Suppressor macrophage treated with lipopolysaccharide for 4 hours (primary cell): ENCODE measurements around the gene ZNF524.
A peak's percentile ranks its signal among the peaks of the same experiment; 100 is the strongest.
"Not testable (repeated sequence)": the region's sequence is repeated elsewhere in the genome, so short reads cannot be mapped to it uniquely, and the experiment has no call there.

Experiments
- DNase-seq: peaks from one replicate; pipeline ENCODE4 v3.0.0-alpha.2; 2020

Gene ZNF524

GRCh38 chr19:55599842-55600661, at the start of gene ZNF524:
Gene ZNF524, plus strand, starts transcription at chr19:55600288. Its CDS starts 1,825 bp downstream, at chr19:55602113.
- peak; percentile 87 for DNase-seq

GRCh38 chr19:55550321-55550650, 49.8 kb upstream of the ZNF524 start:
- no peak for DNase-seq

DNA sequence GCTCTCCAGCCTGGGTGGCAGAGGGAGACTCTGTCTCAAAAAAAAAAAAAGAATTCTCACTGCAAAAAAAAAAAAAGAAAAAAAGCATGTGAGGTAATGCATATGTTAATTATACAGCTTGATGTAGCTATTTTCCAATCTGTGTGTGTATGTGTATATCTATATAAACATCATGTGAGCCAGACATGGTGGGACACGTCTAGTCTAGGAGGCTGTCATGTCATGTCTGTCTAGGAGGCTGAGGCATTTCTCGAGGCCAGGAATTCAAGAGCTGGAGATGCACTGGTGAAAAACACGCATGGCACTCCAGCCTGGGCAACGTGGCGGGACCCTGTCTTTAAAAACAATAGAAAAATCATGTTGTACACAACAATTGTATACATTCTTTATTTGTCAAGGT, 47.9 kb upstream of the ZNF524 start:
- no peak for DNase-seq

- DNase-seq: no peak
Observed at GRCh38 chr19:55552620-55553019, 47.5 kb upstream of the ZNF524 start.

DNA sequence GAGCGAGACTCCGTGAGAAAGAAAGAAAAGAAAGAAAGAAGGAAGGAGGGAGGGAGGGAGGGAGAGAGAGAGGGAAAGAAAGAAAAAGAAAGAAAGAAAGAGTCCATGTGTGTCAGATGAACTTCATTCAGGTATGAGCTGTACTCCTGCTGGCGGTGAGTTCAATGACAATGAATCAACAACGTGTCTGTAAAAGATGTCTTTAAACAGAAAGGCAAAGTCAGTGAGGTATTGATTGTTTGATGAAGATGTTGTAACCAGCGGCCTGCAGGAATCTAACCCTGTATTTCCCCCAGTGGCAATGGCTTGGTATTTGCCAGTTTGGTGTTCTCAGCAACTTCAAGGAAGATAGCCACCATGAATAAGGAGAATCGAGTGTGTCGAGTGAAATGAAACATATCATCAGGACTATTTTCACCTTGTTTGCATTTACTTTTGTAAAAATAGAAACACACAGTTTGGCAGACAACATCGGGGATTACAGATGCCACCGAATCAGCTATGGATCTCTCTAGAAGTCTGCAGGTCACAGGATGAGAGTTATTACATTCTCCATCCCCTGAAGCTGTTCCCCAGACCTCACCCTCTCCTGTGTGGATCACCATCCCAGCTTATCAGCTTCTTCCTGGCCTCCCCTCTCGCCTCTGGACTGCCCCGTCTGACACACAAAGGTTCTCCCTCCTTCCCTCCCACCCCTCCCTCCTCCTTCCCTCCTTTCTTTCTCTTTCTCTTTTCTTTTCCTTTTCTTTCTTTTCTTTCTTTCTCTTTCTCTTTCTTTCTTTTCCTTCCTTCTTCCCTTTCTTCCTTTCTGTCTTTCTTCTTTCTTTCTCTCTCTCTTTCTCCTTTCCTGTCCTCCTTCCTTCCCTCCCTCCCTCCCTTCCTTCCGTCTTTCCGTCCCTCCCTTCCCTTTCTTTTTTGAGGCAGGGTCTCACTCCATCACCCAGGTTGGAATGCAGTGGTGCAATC, 46.6 kb upstream of the ZNF524 start:
- no peak for DNase-seq

- no peak for DNase-seq
Observed at GRCh38 chr19:55554302-55554701, 45.8 kb upstream of the ZNF524 start.

DNA sequence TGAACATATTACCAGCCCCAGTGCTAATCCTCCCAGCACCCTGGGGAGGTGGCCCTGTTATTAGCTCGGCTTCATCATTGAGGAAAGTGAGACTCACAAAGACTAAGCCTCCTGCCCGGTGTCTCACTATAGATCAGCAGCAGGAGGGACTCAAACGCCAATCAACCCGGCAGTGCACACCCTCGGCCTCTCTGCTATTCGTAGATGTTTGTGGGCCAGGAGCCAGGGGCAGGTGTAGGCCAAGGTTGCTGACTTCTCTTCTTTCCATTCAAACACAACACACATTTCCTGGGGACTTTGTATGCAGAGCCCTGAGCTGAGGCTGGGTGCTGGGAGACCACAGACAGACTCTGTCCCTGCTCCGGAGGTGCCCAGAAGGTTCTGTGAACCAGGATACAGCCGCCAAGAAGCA, 45.3 kb upstream of the ZNF524 start:
- no peak for DNase-seq

DNA sequence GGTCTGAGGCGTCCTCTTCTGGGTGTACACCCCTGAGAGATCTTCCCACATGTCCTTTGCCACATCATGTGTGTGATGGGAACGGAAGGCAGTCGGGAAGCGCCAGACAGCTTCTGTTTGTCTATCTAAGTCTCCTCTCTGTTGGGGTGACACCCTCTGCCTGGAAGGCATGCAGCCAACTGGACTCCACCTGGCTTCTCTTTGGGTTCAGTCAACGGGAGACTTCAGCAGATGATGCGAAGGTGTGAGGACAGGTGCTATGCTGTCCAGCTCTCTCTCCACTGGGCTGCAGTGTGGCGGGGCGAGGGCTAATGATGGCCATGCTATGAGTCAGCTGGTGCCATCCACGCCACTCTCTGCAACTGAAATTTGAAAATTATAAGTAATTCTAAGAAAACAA, 40.4 kb upstream of the ZNF524 start:
- no peak for DNase-seq

GRCh38 chr19:55563261-55563690, 36.8 kb upstream of the ZNF524 start:
- DNase-seq: no peak

DNA sequence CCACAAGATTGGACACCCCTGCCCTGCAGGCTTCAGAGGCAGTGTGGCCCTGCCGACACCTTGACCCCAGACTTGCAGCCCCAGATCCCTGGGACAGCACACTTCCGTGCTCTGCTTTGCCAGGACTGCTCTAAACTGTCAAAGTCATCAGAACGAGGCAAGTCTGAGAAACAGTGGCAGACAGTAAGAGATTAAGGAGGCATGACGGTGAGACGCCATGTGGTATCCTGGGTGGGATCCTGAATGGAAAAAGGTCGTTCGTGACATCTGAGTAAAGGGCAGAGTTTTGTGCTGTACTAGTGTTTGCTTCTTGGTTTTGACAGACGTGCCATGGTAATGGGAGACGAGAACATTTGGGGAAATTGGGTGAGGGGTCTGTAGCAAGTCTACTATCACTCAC, 33.3 kb upstream of the ZNF524 start:
- DNase-seq: no peak

- DNase-seq: no peak
Observed at GRCh38 chr19:55567708-55568328, 32.3 kb upstream of the ZNF524 start.

DNA sequence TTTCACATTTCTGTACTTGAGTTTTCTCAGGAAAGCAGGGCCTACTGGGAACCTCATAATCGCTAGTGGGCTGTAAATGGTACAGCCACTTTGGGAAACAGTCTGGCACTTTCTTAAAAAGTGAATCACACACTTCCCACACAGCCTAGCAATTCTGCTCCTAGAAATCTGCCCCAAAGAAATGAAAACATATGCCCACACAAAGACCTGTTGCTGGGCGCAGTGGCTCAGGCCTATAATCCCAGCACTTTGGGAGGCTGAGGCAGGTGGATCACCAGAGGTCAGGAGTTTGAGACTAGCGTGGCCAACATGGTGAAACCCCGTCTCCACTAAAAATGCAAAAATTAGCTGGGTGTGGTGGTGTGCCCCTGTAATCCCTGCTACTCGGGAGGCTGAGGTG, 30.6 kb upstream of the ZNF524 start:
- not testable (repeated sequence) for DNase-seq

DNA sequence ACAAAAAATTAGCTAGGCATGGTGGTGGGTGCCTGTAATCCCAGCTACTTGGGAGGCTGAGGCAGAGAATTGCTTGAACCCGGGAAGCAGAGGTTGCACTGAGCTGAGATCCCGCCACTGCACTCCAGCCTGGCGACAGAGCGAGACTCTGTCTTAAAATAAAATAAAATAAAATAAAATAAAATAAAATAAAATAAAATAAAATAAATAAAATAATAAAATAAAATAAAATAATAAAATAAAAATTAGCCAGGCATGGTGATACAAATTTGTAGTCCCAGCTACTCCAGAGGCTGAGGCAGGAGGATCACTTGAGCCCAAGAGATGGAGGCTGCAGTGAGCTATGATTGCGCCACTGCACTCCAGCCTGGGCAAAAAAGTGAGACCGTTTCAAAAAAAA, 26.2 kb upstream of the ZNF524 start:
- DNase-seq: not testable (repeated sequence)

- DNase-seq: no peak
Observed at GRCh38 chr19:55576746-55577145, 23.3 kb upstream of the ZNF524 start.

DNA sequence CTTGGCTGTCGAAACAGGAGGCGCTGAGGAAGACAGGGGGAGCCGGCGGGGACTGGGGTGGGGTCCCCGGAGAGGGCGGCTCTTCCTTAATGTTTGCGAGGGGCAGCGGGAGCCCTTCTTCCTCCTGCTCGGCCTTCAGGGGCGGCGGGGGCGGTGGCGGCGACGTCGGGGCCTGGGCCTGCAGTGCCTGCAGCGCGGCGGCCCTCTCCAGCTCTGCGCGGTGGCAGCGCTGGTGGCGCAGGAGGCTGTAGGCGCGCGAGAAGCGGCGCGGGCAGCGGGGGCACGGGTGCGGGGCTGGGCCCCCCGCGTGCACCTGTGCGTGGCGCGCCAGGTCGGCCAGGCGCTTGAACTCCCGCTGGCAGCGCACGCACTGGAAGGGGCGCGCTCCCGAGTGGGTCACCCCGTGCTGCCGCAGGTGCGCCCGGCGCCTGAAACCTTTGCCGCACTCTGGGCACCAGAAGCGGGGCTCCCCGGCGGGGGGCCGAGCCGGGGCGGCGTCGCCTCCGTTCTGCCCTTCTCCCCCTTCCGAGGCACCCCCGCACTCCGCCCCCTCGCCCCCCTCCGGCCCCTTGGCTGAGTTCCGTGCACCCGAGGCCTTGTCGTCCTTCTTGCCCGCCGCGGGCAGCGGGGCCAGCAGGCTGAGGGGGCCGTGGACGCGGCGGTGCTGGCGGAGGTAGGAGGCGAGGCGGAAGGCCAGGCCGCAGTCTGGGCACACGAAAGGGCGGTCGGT, 21.9 kb upstream of the ZNF524 start:
- DNase-seq: no peak

DNA sequence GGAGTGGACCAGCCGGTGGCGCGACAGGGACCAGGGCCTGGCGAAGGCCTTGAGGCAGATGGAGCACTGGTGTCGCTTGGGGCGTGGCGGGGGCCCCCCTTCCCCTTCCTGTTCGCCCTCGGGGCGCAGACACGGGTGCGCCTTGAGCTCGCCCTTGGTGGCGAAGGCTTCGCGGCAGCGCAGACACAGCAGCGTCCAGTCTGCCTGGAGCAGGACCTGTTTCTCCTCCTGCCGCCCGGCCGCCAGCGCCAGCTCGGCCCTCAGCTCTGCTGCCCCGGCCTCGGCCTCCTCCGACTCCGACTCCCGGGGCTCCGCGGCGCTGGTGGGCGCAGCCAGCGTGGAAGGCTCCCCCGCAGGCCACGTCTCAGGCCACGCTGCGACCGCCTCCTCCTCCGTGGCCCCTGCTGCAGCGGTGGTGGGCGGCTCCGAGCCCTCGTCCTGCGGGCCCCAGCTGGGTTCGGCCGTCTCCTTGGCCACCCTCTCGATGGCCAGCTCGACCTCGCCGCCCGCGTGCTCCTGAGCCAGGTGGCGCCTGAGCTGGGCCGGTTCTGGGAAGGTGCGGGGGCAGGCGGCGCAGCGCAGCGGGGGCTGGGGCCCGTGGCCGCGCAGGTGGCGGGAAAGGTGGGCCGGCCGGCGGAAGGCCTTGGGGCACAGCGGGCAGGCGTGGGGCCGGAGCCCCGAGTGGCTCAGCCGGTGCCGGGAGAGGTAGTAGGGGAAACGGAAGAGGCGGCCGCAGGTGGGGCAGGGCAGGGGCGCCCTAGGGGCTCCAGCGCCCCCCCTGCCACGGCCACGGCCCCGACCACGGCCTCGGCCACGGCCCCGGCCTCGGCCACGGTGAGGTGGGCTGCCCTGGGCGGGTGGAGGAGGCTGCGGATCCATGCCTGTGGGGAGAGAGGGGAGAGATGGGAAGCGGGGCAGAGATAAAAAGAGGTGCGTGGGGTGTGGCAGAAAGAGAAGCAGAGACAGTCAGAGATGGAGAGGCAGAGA, 21.0 kb upstream of the ZNF524 start:
- no peak for DNase-seq

DNA sequence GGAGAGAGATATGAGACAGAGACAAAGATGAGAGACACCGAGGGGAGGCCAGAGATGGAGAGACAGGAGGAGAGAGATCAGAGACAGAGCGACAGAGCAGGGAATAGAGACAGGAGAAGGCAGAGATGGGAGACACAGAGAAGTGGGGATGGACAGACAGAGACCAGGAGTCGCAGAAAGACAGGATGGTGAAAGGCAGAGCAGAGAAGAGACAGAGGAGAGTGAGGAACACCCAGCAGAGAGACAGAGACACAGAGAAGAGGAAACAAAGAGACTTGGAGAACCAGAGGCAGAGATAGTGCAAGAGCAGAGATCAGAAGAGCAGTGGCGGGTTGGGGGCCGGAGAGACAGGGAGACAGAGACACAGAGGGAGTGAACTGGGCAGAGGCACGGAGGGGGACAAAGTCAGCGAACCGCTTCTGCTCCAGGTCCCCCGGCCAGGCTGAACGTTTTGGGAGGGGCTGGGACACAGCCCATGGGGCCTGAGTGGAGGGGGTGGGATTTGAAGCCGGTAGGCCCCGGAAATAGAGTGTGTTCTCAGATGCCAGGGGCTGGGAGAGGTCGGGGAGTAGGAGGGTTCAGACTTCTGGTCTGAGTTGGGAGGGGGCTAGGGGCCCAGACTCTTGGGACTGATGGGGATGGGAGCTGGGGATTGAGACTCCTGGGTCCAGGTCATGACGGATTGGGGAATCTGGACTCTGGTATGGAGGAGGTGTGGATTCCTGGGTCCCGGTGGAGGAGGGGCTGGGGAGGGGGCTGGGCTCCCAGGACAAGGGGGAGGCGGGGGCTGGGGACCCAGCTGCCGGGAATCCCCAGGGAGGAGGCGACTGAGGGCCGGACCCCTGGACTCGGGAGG, 20.1 kb upstream of the ZNF524 start:
- DNase-seq: no peak

DNA sequence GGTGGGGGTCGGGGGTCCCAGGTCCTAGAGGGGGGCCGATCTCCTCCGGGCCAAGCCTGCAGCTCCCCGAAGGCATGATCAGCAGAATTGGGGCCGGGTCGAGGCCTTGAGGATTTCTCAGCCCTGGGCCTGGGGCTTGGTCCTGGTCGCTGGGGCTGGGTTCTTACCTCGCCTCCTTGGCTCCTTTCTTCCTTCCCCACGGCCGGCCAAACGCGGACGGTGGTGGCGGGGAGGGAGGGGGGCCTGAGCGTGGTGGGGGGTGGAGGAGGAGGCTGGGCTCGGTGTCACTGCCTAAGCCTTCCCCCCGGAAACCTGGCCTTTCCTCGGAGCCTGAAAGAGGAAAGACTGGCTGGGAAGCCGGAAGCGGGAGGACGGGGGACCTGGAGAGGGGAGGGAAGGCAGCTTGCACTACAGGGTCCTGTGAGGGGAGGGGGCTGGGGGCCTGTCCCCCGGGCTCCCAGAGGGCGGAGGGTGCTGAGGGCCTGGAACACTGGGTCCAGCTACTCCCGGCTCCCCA, 19.4 kb upstream of the ZNF524 start, which contains the start of gene ZNF579:
Gene ZNF579 (minus strand): TSS at position 221 of the 517 bp plus-strand sequence. CDS start 1,209 bp downstream, outside the sequence.
- peak; percentile 89 for DNase-seq

DNA sequence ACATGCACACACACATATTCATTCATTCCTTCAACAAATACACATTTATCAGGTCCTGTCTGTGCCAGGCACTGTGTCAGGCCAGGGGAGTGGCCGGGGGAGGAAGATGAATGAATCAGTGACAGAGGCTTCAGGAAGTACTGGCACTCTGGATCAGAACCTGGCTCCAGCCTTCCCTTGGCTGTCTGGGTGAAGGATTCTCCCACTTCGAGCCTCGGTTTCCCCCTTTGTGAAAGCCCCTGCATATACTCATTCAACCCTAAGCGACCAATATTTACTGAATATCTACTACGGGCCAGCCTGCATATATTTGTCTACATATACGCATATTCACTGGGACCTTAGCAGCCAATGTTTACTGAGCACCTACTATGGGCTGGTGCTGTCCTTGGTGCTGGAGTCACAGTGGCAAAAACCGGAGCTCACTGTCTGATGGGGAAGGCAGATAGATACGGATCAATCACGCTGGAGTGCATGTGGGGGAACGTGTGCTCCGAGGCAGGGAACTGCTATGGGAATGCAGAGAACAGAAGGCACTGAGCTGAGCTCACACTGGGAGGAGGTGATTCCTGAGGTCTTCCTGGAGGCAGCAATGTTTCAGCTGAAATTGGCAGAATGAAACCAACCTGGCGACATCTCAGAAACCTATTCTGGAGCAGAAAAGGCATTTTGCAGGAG, 18.8 kb upstream of the ZNF524 start:
- no peak for DNase-seq
